AG10803 (cell line): ENCODE results near the gene ZNF101.

ENCODE experiments used
- DNase-seq: peaks from one replicate; pipeline ENCODE4 v3.0.0; 2010; ENCODE audit warnings: low read depth
- H3K4me3 ChIP-seq: 2 replicates; pipeline ENCODE4 v1.5.1; 2011; ENCODE audit warnings: mild to moderate bottlenecking, low read length, control low read depth
- TF ChIP-seq, protein P1 (sequence below): conservative IDR thresholded peaks from 2 replicates; pipeline ENCODE4 v1.5.1; 2011; ENCODE audit warnings: mild to moderate bottlenecking, low read length, control low read depth, inconsistent platforms

ZNF101 gene

DNA sequence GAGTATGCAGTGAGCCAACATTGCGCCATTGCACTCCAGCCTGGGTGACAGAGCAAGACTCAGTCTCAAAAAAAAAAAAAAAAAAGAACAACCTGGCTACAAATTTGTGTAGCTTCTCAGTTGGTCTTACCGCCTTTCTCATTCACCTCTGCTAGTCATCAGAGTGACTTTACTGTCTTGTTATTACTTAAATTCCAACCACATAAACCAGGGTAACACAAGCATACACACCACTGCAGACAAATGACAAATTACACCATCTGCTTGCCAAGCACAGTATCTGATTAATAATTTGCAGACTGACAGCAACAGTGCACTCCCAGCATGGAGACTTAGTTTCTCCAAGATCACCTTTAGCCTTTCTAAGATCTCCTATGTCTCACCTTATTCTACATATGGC lies 53.3 kb downstream of the ZNF101 start:
- DNase-seq, result no peak
- no peak overlapping the region for H3K4me3 ChIP-seq
- TF ChIP-seq, protein P1, sequence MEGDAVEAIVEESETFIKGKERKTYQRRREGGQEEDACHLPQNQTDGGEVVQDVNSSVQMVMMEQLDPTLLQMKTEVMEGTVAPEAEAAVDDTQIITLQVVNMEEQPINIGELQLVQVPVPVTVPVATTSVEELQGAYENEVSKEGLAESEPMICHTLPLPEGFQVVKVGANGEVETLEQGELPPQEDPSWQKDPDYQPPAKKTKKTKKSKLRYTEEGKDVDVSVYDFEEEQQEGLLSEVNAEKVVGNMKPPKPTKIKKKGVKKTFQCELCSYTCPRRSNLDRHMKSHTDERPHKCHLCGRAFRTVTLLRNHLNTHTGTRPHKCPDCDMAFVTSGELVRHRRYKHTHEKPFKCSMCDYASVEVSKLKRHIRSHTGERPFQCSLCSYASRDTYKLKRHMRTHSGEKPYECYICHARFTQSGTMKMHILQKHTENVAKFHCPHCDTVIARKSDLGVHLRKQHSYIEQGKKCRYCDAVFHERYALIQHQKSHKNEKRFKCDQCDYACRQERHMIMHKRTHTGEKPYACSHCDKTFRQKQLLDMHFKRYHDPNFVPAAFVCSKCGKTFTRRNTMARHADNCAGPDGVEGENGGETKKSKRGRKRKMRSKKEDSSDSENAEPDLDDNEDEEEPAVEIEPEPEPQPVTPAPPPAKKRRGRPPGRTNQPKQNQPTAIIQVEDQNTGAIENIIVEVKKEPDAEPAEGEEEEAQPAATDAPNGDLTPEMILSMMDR, result no peak

DNA sequence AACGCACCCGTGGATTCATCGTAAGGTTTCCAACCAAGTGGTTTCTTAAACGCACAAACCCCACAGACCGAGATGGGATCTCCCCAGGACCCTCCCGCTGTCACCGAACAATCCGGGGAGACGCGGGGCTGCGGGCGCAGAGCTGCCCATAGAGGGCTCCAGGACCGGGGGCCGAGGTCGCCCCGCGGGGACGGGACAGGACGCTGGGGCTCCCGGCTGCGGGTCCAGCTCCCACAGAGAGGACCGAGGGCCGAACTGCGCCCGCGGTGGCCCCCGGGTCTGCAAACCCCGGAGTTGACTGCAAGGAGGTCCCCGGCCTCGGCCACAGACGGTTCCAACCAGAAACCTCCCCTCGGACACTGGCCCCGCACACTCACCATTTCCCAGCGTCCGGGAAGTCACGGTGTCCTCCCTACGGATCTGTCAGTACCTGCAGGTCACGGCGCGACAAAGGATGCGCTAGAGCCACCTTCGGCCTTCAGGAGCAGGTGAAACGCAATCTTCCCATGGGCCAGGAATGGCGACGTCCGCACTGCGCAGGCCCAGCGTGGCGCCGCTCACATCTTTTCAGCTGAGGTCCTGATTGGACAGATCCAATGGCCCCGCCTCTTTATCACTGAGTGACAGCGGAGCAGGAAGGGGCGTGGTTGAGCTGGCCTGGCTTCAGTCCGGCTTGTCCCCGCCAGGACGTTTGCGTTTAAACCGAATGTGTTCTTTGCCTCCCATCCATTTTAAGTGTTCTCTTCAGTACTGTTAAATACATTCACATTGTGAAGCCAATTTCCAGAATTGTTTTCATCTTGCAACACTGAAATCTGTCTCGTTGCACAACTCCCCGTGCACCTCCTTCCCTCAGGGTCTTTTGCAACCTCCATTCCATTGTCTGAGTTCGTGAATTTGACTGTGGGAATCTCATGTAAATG lies 64.2 kb downstream of the ZNF101 start, which contains the start of gene ZNF14:
Gene ZNF14 (minus strand): TSS at position 534 of the 923 bp plus-strand sequence. CDS start 154 bp downstream, at position 380.
- peak within 1 kb of the TSS; percentile 99 for H3K4me3 ChIP-seq
- TF ChIP-seq, protein P1, result 0 out of 2 replicates have a peak, but pooled peaks have one; percentile 8
- DNase-seq, result peak; percentile 89
